GM18873 (cell line): ENCODE measurements around the gene PTPRN2.
"Not testable (repeated sequence)": the region's sequence is repeated elsewhere in the genome, so short reads cannot be mapped to it uniquely, and the experiment has no call there.

Experiments
- ATAC-seq: cut with Tn5 transposase; IDR thresholded peaks from one replicate; pipeline ENCODE4 v1.9.1; 2021; ENCODE audit warnings: mild to moderate bottlenecking, moderate library complexity, moderate number of reproducible peaks; ENCODE audit not compliant: unreplicated experiment, low FRiP score

PTPRN2 gene

DNA sequence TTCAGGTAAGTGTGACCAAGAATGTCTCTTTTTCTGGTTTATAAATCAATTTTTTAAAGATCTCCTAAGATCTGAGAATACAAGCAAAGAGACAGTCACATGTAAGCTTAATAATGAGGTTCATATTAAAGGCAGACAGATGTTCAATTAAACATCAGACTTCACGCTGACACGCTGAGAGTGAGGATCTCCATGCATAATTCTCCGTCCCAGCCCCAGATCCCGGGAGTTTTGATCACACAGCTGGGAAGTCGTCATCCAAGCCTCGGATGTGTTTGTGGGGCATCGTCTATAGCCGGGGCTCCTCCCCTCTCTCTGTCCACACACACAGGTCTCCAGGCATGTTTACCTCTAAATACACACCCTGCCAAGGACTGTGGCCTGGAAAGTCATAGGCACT, 223.2 kb downstream of the PTPRN2 start:
- ATAC-seq = no peak

DNA sequence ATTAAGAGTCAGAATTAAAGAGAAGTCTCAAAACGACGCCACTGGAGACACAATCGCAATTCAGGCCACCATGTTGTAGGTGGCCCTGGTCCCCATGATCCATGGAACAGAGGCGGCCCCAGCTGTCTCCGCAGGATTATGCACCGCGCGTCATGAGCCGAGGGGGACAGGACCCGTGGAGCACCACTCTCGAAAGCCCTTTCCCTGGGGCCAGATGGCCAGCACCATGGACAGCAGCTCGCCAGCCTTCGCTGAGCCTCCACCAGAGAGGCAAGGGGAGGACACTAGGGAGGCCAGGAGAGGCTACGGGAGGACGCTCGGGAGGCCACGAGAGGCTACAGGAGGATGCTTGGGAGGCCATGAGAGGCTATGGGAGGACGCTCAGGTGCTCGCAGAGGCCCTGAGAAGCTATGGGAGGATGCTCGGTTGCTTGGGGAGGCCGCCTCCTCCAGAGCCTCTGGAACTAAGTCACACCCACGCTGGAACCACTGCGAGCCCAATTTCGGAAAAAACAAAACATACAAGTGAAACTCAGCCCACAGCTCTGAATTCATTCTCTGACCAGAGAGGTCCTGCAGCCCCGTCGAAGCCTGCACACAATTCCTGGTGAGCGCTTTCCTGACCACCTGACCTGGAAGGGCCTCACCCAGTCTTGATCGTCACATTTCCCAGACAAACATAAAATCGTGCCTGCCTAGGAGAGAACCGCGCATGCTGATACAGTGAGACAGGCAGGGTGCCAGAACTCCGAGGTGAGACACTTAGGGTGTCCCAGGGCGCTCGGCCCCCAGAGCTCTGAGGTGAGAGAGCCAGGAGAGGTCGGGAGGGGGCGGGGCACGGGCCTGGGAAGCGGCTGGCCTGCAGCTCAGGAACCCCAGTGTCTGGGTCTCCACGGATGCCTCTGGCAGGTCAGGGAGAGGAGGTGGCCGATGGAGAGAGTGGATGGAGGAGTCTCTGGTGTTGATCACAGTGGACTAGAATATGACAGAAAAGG, 224.4 kb downstream of the PTPRN2 start:
- ATAC-seq = no peak

DNA sequence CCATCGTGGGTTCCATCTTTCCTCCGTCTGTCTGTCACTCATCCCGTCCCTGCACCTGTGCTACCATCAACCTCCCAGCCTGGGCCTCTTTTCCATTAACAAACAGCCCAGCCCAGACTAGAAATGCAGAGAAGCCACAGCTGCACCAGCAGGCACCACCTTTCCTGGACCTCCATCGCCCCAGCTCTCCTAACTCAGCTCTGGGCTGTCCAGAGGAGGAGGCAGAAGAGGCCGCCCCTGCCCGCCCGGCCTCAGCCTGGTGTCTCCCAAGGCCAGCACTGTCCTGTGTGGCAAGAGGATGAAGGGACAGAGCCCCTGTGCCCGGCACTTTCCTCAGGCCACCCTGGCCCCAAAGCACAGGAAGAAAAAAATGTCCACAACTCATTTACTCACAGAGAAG, 225.6 kb downstream of the PTPRN2 start:
- ATAC-seq = no peak

DNA sequence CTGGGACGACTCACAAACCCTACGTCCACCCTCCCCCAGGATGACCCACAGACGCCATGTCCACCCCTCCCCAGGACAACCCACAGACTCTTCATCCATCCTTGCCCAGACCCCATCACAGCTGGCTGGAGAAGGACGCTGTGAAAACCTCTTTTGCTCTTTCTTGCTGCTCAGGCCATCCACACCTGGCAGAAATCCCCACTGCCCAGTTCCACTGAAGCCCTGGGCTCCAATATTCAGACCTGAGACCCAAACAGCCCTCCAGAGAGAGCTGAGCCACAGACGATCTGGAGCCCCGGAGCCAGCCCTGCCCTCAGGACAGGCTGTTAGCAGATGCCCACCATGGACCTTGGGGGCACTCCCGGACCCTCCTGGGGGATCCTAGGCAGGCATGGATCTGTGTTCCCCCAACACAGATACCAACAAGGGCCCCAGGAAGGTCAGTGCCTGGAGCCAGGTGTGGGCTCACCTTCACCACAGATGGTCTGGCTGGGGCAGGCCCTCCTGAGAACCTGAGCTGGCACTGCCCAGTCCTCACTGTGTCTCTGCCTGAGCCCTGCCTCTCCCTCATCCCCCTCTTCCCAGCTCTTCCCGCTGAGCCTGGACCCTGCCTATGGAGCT, 226.2 kb downstream of the PTPRN2 start:
- no peak for ATAC-seq

DNA sequence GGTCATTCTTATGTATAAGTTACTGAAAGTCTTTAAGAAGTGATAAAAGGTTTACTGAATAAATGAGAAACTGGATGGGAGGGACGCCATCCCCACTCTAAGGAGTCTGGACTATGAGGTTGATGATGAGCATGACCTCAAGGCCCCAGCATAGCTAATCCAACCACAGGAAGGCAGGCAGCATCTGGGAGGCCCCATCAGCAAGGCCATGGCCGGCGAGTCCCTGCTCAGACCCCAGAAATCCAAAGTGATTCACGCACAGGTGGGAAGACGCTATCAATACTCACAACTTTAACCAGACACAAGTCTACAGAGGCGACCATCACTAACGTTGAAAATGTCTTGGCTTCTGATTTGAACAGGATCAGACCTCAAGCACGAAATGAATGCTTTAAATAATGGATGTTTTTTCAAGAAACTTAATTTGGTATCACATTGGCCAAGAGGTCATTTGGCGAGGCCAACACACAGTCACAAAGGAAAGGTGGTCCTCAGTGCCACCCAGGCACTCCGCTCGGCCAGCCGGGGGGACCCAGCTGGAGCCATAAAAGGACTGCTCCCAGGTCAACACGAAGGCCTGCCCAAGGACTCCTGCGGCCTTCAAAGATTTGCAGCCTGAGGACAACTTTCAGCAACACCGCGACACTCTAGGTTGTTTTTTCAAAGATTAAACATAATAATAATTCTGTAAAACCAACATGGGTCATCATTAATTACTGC, 228.5 kb downstream of the PTPRN2 start:
- no peak for ATAC-seq

DNA sequence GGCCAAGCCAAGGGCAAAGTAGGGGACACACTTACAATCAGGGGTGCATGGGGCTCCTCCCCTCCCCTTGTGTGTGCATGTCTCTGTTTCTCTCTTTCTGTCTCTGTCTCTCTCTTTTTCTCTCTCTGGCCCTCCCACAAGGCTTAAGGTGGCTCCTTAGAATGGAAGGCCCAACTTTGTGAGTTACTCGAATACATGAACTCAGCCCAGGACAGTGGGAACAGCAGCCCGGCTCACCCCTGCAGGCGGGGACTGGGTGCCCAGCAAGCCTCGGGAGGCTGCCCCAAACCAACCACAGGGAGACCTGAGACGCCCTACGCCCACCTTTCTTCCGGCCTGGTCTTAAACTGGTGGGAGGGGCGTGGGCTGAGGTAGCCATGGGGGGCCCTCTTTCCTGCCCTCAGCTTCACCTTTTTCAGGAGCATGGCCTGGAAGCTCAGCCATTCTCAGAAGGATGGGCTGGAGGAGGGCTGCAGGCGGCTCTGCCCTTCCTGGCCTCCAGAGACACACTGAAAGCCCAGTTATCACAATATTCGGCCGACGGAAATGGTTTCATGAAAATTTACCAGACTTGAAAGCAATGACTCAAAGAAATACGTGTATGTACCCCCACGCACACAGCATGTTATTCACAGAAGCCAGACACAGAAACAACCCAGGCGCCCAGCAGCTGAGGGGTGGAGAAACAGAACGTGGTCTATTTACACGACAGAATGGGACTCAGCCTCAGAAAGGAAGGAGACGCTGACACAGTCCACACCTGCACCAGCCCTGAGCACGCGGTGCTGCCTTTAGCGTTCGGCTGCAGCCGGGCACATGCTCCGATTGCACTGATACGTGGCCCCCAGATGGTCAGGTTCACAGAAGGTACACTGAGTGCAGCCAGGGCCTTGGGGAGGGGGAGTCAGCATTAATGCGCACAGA, 229.5 kb downstream of the PTPRN2 start:
- ATAC-seq = no peak

DNA sequence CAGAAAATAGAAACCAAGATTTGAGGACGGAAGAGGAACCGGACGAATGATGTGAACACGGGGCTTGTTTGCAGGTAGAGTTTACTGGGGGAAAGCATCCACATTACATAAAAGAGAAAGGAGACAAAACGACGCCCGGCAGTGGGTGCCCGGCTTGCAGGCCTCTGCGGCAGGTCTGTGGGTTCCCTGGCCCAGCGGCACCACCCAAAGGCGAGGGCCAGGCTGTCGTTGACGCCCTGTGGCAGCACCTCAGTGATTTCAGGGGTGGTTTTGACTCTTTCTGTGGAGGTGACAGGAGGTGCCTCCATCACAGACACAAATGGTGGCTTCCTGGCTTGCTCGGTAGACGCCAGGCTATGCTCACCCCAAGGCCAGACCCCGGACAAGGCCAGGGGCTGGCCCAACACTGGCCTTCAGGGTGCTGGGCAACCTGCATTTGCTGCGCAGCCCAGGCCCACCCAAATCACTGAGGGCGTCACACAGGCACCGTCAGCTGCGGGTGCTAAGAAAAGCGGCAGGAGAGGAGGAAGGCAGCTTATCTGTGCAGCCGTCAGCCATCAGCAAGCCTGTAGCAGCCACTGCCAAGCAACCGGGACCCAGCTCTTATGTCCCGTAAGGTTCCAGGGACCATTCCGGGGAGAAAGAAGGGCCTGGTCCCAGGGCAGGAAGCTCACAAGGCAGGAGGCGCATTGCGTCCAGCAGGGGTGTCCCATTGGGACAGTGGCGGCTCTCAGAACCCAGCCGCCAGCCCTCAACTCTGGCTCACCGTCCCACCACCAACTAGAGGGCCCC, 230.3 kb downstream of the PTPRN2 start:
- no peak for ATAC-seq

DNA sequence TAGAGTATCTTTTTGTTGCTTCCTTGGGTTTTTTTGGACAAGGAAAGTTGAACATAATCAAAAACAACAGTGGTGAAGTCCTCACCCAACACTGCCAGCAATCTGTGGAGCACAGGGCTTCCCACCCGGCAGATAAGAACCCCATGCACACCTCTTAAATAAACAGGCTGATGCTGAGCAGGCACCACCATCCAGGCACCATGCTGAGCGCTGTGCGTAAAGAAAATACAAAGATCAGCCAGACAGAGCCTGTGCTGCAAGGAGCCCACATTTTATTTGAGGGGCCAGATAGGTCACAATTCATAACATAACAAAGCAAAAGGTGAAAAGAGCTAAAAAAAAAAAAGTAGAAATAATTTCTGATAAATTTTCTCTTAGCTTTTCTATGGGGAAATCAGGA, 231.2 kb downstream of the PTPRN2 start:
- ATAC-seq = no peak

DNA sequence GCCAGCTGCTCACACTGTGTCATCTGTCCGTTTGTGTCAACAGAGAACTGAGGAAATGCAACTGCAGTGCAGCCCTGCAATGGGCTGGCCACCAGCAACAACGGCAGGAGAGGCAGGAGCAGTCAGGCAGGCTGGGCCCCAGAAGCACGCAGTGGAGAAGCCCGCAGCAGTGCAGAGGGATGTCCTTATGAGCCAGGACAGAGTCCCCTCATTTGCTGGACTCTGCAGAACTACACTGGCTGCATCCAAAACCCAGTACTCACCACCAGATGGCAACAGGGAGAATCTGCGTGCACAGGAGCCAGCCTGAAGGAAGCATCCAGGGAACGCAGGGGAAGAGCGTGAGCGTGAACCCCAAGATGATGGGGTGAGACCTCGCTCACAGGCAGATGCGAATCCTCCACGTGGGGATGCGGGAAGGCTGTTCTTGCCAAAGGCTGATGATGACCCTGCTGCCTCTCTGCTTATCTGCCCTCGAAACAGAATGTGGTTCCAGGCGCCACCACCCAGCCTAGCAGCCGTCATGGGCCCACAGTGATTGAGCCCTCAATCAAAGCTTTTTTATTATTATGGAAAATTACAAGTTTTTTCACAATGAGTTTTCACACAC, 232.1 kb downstream of the PTPRN2 start:
- ATAC-seq = no peak

DNA sequence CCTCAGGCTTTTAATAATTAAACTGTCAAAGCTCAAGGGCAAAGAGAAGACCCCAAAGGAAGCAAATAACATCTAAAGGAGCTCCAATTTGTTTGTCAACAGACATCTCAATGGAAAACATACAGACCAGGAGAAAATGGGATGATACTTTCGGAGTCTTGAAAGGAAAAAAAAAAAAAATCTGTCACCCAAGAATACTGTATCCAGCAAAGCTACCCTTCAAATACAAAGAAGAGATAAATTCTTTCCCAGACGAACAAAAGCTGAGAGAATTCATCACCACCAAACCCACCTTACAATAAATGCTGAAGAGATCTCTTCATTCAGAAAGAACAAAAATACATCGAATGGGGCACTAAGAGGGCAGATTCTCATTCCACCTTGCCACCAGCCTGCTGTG, 232.8 kb downstream of the PTPRN2 start:
- no peak for ATAC-seq

DNA sequence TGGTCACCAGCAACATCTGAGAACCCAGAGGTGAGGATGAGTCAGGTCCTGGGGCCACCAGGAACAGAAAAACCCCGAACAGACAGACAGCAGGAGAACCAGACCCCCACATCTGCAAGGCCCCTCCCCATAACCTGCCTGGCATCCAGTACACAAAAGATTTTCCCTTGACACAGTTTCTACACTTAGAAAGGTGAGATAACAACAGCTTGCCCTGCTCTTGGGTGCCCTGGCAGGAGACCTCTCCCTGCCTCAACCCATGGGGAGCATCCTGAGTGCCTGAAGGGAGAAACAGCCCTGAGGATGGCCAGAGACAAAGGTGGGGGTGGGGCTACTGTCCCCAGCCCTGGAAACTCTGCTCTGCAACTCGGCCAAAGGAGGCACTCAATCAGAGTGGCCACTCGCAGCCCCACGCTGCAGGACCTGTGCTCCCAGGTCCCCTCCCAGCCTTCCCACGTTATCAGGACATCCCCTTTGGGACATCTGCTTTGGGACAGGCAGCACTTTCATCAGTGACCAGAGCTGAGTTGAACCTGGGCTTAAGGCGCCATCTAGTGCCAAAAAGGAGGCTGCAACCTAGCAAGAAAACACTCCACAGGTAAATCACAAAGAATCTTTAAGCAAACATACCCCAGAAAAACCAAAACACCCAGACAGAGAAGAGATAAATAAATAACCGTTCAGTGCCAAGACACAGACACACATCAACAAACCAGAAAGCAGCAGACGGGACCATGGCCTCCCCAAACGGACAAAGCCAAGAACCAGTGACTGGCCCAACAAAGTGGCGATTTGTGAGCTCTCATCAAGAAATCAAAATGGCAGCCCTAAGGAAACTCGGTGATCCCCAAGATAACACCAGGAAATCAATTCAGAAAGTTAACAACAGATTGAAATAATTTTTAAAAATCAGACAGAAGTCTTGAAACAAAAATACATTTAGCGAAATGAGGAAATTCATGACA, 233.7 kb downstream of the PTPRN2 start:
- ATAC-seq = no peak

DNA sequence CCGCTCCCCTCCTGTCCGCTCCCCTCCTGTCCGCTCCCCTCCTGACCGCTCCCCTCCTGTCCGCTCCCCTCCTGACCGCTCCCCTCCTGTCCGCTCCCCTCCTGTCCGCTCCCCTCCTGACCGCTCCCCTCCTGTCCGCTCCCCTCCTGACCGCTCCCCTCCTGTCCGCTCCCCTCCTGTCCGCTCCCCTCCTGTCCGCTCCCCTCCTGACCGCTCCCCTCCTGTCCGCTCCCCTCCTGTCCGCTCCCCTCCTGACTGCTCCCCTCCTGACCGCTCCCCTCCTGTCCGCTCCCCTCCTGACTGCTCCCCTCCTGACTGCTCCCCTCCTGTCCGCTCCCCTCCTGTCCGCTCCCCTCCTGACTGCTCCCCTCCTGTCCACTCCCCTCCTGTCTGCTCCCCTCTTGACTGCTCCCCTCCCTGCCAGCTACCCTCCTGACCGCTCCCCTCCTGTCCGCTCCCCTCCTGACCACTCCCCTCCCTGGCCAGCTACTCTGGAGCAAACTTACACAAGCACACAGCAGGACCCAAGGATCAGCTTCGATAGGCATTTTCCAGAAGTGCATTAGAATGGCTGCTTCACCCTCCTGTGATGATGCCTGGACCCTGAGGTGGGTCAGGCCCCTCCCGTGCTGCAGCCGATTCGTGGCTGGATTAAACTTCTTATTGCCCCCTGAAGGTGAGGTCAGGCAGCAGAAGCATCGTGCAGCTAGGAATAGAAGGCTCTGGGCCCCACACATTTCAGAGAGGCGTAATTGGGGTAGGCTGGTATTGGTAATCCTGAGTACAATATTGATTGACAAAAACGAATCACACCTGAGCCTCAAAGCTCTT, 235.5 kb downstream of the PTPRN2 start:
- ATAC-seq = not testable (repeated sequence)

DNA sequence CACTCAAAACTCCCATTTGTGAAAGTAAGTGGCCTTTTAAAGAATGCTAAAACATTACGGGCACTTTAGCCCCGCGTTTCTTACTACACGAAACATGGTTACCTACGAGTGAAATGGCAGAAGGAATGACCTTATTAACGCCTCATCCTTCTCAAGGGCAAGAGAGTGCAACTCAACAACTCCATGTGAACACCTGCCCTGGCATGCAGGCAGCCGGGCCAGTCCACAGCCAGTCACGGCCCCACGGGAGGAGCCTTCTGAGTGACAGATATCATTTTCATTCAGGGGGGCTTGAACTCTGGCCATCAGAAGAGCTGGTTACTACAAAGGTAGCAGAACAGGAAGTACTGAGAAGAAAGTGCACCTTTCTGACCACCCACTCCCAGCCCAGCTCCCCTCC, 236.1 kb downstream of the PTPRN2 start:
- ATAC-seq = no peak

DNA sequence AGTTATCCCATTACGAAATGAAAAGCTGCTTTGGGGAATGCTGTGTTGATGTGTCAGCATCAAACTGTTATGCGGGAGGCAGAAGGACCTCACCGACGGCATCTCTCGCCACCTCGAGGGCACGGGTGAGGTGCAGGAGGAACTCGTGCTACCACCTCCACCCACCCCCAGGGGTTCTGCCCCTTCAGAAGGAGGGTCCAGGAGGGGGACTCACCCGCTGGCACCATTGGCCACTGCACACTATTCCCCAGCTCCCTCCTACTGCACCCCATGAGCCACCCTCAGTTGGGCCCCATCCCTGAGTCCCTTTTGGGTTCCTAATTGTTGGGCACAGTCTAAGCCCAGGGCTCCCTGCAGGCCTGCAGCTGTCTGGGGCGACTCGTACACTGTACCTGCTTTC, 236.6 kb downstream of the PTPRN2 start:
- no peak for ATAC-seq

DNA sequence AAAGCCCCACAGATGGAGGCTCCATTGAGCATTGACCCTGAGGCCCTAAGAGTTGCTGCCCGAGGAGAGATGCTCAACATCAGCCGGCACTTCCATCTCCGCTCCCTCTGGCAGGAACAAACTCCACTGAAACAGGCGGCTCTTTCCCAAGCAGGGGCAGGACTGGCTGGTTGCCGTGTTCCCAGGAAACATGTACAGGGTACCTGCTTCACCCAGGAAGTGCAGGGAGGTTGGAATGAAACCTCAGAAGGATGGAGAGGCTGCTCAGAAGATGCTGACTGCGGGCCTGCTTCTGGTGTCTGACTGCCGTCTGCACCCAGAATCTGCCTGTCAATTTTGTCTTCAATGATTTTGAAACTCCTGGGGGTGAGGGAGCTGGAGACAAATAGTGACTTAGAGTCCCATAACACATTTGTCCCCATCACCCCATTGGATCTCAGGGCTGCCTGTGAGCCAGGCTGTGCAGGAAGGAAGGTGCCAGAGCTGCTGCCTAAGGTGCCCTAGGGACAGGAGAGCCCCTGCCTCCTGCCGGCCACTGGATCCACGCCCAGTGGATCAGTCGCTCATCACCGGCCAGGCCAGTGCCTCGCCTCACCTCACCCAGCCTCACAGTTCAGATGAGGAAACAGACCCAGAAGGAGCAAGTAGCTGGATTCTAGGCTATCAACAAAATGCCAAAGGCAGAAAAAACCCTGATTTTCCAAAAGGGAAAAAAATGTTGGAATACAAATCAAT, 237.3 kb downstream of the PTPRN2 start:
- ATAC-seq = no peak

DNA sequence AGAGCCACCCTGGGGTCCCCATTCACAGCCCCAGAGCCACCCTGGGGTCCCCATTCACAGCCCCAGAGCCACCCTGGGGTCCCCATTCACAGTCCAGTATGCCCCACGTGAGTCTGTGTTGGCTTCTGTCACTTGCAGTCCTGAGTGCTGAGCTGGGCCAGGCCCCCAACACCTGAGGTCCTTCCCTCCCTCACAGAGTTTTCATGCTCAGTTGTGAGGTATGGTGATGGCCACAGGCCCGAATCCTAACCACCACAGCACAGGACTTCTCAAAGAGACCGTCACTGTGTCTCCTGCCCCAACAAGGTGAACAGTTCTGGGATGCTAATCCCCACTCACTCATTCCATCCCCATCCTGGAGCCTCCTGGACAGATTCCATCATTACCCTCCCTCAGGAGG, 239.2 kb downstream of the PTPRN2 start:
- ATAC-seq = no peak
